Left lung (tissue), 10 donors: ENCODE results near the gene KDM2B. TPM values are rescaled to one million over a fixed set of nuclear protein-coding genes. Genes with fewer than 3 reads are reported as not detected.

Experiments used
- ATAC-seq: fragments of 200-7000 bp; cut with Tn5 transposase; one replicate; pipeline ENCODE4 v1.9.1; 2020; ENCODE audit warnings: moderate library complexity
- DNase-seq, 4 donors: peaks; one replicate each; pipeline ENCODE4 v3.0.0-alpha.2; 2013 to 2020
- H3K27ac ChIP-seq, 2 donors: fragments of 200-600 bp; sonication (generic) in 1 of 2; one replicate each; pipeline versions ENCODE4 v1.5.0 to v1.8.0; 2020 to 2021
- H3K27me3 ChIP-seq, 2 donors: fragments of 200-600 bp; sonication (generic) in 1 of 2; one replicate each; pipeline versions ENCODE4 v1.5.0 to v1.8.0; 2020 to 2021
- H3K36me3 ChIP-seq, 2 donors: fragments of 200-600 bp; sonication (generic) in 1 of 2; one replicate each; pipeline versions ENCODE4 v1.5.0 to v1.8.0; 2020 to 2021
- H3K4me1 ChIP-seq, 2 donors: fragments of 200-600 bp; one replicate each; pipeline ENCODE4 v1.8.0; 2021
- H3K4me3 ChIP-seq, 2 donors: fragments of 200-600 bp; sonication (generic) in 1 of 2; one replicate each; pipeline versions ENCODE4 v1.5.0 to v1.8.0; 2020 to 2021; ENCODE audit warnings: mild to moderate bottlenecking in 1 of 2
- H3K9me3 ChIP-seq, 2 donors: fragments of 200-600 bp; sonication (generic) in 1 of 2; one replicate each; pipeline versions ENCODE4 v1.5.0 to v1.8.0; 2020 to 2021
- CTCF ChIP-seq, 2 donors: fragments of 200-600 bp; sonication (generic) in 1 of 2; IDR thresholded peaks; one replicate each; pipeline versions ENCODE4 v1.5.0 to v1.8.0; 2021; ENCODE audit warnings: antibody characterized with exemption in 2 of 2
- intact Hi-C, 2 donors: fragments of 100-400 bp; cut with DNase I; formaldehyde crosslinking; loops; one replicate each; pipeline versions ENCODE4 v1.11.2 to v1.14.2; 2022
- polyA plus RNA-seq, 6 donors: library from polyadenylated mRNA; unstranded; fragments of 120-200 nt; gene quantifications; one replicate each; pipeline ENCODE4 v1.2.1, GENCODE V29; 2013; ENCODE audit not compliant: insufficient read length in 6 of 6
- total RNA-seq, 2 donors: library from RNA; stranded (reverse); fragmentation: NEBNext Ultra II Directional; extraction: Animal tissue kit (Norgen Biotek cat#: 25700); gene quantifications; one replicate each; pipeline ENCODE4 v1.2.1, GENCODE V29; 2021
- donor health status: DM: no; HTN: yes; CAD: no.
- donor health status: DM: no; HTN: no; CAD: no.

KDM2B gene
- total and polyA plus RNA-seq, 8 donors = 22.9 to 44.7 (median 38.0) TPM

DNA sequence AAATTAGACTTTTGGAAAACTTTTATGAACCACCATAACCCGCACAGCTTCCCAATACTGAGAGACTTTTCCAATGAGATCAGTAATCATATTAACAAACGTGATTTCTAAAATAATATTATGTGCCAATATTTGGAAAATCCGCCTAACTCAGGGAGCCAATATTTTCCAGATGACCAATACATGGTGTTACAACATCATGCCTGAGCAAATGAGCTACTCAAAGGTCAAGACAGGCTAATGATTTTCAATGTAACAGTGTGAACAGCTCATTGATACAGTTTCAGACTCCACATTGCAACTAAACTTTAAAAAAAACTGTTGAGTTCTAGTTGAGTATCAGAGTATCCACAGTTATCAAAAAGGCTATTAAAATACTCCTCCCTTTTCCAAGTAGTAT, 134.1 kb downstream of the KDM2B start:
- DNase-seq (no peak), ATAC-seq (no peak)
- Histone ChIP-seq H3K9me3 (no peaks in the 10 kb centered on the region), H3K4me3 (no peak overlapping the region), H3K4me1 (peaks cover 4 to 32% of the 10 kb centered on the region in 2 donors), H3K36me3 (peaks cover 0 to 25% of the 10 kb centered on the region in 2 donors), H3K27ac (no peak overlapping the region), H3K27me3 (no peaks in the 10 kb centered on the region)
- no peak for TF ChIP-seq CTCF (IDR thresholded peaks at IDR 0.05)
- intact Hi-C loops = loop anchor here in 1 of 2 donors (10.0 kb wide), 1 partner anchor 112 kb away; no protein-coding TSS in a partner anchor

DNA sequence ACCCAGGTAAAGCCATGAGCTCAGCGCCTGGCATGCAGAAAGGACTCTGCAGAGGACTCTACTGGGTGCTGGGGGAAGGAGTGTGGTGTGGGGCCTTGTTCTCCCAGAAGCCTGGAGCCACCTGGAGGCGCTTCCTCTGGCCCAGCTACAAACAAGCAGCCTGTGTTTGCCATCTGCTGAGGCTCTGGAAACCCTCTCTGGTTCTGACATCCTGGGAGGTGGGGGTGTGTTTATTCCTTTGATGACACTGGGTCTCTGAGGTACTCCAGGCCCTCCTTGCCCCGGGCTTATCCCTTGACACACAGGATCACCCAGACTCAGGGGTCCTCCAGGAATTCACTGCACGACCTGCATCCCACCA, 136.0 kb downstream of the KDM2B start:
- TF ChIP-seq CTCF (IDR thresholded peaks at IDR 0.05) = no peak
- no peaks in the 10 kb centered on the region for H3K9me3 ChIP-seq
- H3K27me3 ChIP-seq = no peaks in the 10 kb centered on the region
- peaks cover 0 to 44% of the 10 kb centered on the region in 2 donors for H3K36me3 ChIP-seq
- H3K4me3 ChIP-seq = no peak overlapping the region
- intact Hi-C loops = loop anchor here in 1 of 2 donors (10.0 kb wide), 1 partner anchor 110 kb away; no protein-coding TSS in a partner anchor
- ATAC-seq (no peak), DNase-seq (no peak)
- no peak overlapping the region for H3K27ac ChIP-seq
- peaks cover 0 to 14% of the 10 kb centered on the region in 2 donors for H3K4me1 ChIP-seq

GRCh38 chr12:121443911-121444841, 136.6 kb downstream of the KDM2B start:
- Histone ChIP-seq H3K9me3 (no peaks in the 10 kb centered on the region), H3K27me3 (no peaks in the 10 kb centered on the region), H3K4me3 (no peak overlapping the region), H3K4me1 (peaks cover 0 to 9% of the 10 kb centered on the region in 2 donors), H3K27ac (no peak overlapping the region), H3K36me3 (peaks cover 0 to 51% of the 10 kb centered on the region in 2 donors)
- intact Hi-C loops = loop anchor here in 1 of 2 donors (10.0 kb wide), 1 partner anchor 109 kb away; no protein-coding TSS in a partner anchor
- no peak for DNase-seq
- TF ChIP-seq CTCF (IDR thresholded peaks at IDR 0.05) = no peak
- ATAC-seq = no peak

DNA sequence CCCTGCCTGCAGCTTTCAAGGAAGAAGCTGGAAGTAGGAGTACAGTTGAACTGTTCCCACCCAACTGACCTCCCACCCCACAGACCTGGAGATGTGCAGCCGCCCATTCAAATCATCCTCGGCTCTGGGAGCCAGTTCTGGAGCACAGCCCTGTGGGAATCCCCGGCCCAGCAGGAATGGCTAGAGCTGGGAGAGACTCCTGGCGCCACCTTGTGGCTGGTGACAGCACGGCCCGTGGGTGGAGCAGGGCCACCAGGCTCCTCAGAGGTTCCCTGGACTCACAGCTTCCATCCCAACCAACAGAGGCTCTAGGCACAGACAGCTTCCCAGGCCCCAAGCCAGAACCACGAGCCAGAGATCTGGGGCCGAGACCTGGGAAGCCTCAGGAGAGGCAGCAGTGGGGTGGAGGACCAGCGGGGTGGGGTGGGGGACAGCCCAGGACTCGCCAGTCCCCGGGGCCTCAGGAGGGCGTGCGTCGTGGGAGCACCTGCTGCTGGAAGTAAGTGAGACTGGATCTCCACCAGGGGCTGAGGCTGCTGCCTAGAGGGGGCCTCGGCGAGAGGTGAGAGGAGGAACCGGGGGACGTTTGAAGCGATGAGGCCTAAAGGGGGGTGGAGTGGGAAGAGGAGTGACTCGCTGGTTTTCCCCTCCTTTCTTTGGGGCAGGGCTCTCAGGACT, 137.5 kb downstream of the KDM2B start:
- Histone ChIP-seq H3K27ac (no peak overlapping the region), H3K4me1 (peaks cover 0 to 9% of the 10 kb centered on the region in 2 donors), H3K9me3 (no peaks in the 10 kb centered on the region), H3K27me3 (no peaks in the 10 kb centered on the region), H3K36me3 (peaks cover 0 to 59% of the 10 kb centered on the region in 2 donors), H3K4me3 (no peak overlapping the region)
- ATAC-seq = peak; percentile 97
- DNase-seq = peak; percentile 41 to 96 (median 77)
- peak; percentile 85 to 96 for TF ChIP-seq CTCF (IDR thresholded peaks at IDR 0.05)
- intact Hi-C loops = loop anchor here in 1 of 2 donors (10.0 kb wide), 1 partner anchor 109 kb away; no protein-coding TSS in a partner anchor
